Ascending aorta (tissue), 2 donors: Measurements from ENCODE around the gene C3orf22. TPM values are rescaled to one million over a fixed set of nuclear protein-coding genes. Genes with fewer than 3 reads are reported as not detected.

ENCODE experiments used
- DNase-seq, 2 donors: peaks; one replicate each; pipeline ENCODE4 v3.0.0-alpha.2; 2019; ENCODE audit warnings: low spot score in 2 of 2
- H3K27ac ChIP-seq, 2 donors: fragments of 200-600 bp; sonication (generic); one replicate each; pipeline ENCODE4 v1.5.1; 2016 to 2017; ENCODE audit warnings: mild to moderate bottlenecking in 1 of 2
- H3K27me3 ChIP-seq: fragments of 200-600 bp; sonication (generic); one replicate; pipeline ENCODE4 v1.5.1; 2017
- H3K36me3 ChIP-seq, 2 donors: fragments of 200-600 bp; sonication (generic); one replicate each; pipeline ENCODE4 v1.5.1; 2016
- H3K4me1 ChIP-seq, 2 donors: fragments of 200-600 bp; sonication (generic); one replicate each; pipeline ENCODE4 v1.5.1; 2016 to 2017; ENCODE audit warnings: mild to moderate bottlenecking in 1 of 2
- H3K4me3 ChIP-seq, 2 donors: fragments of 200-600 bp; sonication (generic); one replicate each; pipeline ENCODE4 v1.5.1; 2016 to 2017; ENCODE audit warnings: mild to moderate bottlenecking in 1 of 2
- H3K9me3 ChIP-seq, 2 donors: fragments of 200-600 bp; sonication (generic); one replicate each; pipeline ENCODE4 v1.5.1; 2016
- intact Hi-C: fragments of 100-400 bp; cut with DNase I; formaldehyde crosslinking; loops from one replicate; pipeline ENCODE4 v1.15.1; 2023
- total RNA-seq: library from RNA; depleted of rRNA; stranded (reverse); fragments of >200 nt; gene quantifications from one replicate; pipeline ENCODE4 v1.1.0, GENCODE V29; 2016
- TF ChIP-seq, protein P1 (sequence below), 3 experiments: fragments of 200-600 bp in 2 of 3; fragments of 450-650 bp in 1 of 3; sonication (generic) in 2 of 3; IDR thresholded peaks; one replicate each; pipeline ENCODE4 v1.5.1; 2016 to 2019; ENCODE audit warnings: antibody characterized with exemption in 3 of 3, mild to moderate bottlenecking in 1 of 3, moderate library complexity in 1 of 3

The C3orf22 gene
- total RNA-seq, 1 donor from 2014 or later, result not detected

DNA sequence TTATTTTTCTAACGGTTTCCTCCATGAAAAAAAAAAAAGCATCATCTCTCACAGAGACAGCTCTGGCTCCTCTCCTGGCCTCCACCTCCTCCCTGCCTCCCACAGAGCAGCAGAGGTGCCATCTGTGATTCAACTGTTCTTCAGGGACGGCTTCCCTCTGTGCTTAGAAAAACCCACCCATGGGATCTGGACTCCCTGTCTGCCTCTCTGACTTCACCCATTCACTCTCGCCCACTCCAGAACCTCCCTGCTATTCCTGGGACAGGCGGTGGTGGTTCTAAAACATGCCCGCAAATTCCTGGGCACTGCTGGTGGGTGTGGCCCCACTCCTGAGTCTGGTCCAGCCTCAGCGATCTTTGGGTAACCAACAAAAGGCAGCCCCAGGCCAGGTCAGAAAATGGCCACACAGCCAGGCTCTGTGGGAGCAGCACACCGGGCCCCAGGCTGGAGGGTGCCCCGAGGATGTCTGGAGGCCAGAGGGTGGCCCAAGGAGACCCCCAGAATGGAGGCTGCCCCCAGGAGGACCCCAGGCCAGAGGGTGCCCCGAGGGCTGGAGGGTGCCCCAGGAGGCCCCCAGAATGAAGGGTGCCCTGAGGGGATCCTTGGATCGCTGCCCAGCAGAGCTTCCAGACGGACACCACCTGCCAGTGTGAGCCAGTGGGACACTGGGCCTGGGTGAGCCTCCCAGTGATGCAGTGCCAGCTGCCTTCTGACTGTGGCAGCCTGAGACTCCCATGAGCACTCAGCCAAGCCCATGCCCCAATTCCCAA is 37.4 kb downstream of the C3orf22 start:
- peaks cover 10% of the 10 kb centered on the region for H3K27me3 ChIP-seq
- no peak overlapping the region for H3K27ac ChIP-seq
- intact Hi-C loops, result no loop called here
- TF ChIP-seq, protein P1, sequence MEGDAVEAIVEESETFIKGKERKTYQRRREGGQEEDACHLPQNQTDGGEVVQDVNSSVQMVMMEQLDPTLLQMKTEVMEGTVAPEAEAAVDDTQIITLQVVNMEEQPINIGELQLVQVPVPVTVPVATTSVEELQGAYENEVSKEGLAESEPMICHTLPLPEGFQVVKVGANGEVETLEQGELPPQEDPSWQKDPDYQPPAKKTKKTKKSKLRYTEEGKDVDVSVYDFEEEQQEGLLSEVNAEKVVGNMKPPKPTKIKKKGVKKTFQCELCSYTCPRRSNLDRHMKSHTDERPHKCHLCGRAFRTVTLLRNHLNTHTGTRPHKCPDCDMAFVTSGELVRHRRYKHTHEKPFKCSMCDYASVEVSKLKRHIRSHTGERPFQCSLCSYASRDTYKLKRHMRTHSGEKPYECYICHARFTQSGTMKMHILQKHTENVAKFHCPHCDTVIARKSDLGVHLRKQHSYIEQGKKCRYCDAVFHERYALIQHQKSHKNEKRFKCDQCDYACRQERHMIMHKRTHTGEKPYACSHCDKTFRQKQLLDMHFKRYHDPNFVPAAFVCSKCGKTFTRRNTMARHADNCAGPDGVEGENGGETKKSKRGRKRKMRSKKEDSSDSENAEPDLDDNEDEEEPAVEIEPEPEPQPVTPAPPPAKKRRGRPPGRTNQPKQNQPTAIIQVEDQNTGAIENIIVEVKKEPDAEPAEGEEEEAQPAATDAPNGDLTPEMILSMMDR (IDR thresholded peaks at IDR 0.05), result no peak
- no peak overlapping the region for H3K4me3 ChIP-seq
- peaks cover 3 to 4% of the 10 kb centered on the region in 2 donors for H3K4me1 ChIP-seq
- H3K9me3 ChIP-seq, result no peaks in the 10 kb centered on the region
- DNase-seq, result no peak
- H3K36me3 ChIP-seq, result no peaks in the 10 kb centered on the region

DNA sequence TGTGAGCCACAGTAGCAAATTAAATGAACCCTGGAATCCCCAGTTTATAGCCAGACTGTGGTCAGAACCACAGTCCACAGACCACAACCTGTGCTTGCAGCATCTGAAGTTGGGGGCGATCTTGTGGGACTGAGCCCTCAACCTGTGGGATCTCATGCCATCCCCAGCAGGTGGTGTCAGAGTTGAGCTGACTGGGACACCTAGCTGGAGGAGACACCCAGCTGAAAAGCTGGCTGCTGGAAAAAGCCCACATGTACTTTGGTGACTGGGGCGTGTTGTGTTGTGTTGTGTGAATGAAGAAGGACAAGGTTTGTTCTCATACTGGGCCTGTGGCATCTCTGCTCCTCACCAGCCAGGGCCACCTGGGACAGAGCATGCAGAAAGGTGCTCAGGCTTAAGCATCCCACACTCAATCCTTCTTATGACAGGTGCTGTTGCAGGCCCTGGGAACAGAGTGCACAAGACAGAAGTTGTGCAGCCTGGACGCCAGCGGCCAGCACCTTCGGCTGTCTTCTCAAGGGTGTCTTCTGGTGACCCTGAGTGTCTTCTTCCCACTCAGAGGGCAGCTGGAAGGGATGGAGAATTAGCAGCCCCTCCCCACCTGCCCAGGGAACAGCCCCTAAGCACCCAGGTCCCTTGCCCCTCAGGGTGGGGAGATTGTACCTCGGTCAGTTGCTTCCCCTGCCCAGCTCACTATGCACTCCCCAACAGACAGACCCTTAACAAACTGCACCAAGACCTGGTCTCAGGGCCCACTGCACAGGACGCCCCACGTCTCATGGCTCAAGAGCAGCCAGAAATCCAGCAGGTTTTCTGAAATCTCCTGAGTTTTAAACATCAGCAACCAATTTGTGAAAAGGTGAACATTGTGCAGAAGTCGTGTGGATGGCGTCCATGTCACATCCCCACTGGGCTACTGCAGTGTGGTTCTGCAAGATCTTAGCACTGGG is 39.0 kb downstream of the C3orf22 start:
- peaks cover 10% of the 10 kb centered on the region for H3K27me3 ChIP-seq
- H3K27ac ChIP-seq, result no peak overlapping the region
- intact Hi-C loops, result no loop called here
- no peaks in the 10 kb centered on the region for H3K36me3 ChIP-seq
- peaks cover 3 to 4% of the 10 kb centered on the region in 2 donors for H3K4me1 ChIP-seq
- TF ChIP-seq, protein P1 (IDR thresholded peaks at IDR 0.05), result no peak
- H3K9me3 ChIP-seq, result no peaks in the 10 kb centered on the region
- no peak overlapping the region for H3K4me3 ChIP-seq
- DNase-seq, result no peak

DNA sequence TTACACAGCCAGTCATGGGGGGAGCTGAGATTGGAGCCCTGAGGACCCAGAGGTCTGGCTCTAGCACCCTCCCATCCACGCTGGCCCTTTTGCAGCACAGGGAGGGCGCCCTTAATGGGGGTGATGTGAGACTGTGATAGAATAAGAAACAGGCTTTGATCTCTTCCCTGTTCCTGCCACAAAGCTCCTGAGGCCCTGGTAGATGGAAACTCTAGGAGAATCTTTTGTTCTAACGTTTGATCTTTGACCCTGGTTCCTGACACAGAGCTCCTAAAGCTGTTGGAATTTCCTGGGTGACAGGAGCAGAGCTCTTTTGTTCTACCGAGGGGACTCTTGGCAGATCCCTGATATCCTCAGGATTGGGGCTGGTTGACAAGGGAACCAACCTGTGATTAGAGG is 40.0 kb downstream of the C3orf22 start:
- intact Hi-C loops, result no loop called here
- no peak overlapping the region for H3K27ac ChIP-seq
- peaks cover 4% of the 10 kb centered on the region for H3K27me3 ChIP-seq
- no peaks in the 10 kb centered on the region for H3K9me3 ChIP-seq
- DNase-seq, result no peak
- H3K4me1 ChIP-seq, result no peaks in the 10 kb centered on the region
- H3K4me3 ChIP-seq, result no peak overlapping the region
- TF ChIP-seq, protein P1 (IDR thresholded peaks at IDR 0.05), result no peak
- H3K36me3 ChIP-seq, result no peaks in the 10 kb centered on the region

DNA sequence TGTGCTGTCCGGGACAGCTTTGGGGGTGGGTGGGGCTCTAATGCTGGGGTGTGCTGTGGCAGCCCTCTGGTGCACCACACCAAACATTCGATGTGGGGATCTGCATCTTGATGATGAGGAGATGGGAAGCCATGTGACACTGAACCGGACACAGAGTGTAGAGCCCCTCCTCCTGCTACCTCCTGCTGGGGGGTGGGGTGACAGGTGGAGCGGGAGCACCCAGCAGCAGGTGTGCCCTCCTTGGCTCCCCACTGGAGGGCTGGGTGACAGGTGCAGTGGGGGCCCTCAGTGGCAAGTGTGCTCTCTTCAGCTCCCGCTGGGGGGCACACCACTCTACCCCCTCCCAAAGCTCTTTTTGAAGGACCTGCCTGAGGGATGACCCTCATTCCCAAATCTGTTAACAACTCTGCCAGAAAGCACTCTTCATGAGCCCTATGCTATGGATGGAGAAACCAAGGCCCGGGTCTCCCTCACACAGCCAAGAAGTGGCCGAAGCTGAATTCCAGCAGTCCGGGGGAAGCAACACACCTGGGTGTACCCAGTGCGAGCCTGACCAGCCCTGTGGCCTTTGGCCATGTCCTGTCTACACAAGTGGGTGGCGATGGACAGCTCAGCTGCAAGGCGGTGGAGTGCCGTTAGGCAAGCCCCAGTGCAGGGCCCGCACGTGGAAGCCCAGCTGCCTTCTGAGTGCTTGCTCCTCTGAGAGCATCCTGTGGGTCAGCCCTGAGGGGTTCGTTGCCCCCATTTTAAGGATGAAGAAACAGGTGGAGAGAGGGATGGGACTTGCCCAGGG is 40.5 kb downstream of the C3orf22 start:
- intact Hi-C loops, result no loop called here
- H3K4me1 ChIP-seq, result no peaks in the 10 kb centered on the region
- H3K36me3 ChIP-seq, result no peaks in the 10 kb centered on the region
- no peak overlapping the region for H3K4me3 ChIP-seq
- no peak overlapping the region for H3K27ac ChIP-seq
- TF ChIP-seq, protein P1 (IDR thresholded peaks at IDR 0.05), result no peak
- H3K27me3 ChIP-seq, result no peaks in the 10 kb centered on the region
- H3K9me3 ChIP-seq, result no peaks in the 10 kb centered on the region
- no peak for DNase-seq

DNA sequence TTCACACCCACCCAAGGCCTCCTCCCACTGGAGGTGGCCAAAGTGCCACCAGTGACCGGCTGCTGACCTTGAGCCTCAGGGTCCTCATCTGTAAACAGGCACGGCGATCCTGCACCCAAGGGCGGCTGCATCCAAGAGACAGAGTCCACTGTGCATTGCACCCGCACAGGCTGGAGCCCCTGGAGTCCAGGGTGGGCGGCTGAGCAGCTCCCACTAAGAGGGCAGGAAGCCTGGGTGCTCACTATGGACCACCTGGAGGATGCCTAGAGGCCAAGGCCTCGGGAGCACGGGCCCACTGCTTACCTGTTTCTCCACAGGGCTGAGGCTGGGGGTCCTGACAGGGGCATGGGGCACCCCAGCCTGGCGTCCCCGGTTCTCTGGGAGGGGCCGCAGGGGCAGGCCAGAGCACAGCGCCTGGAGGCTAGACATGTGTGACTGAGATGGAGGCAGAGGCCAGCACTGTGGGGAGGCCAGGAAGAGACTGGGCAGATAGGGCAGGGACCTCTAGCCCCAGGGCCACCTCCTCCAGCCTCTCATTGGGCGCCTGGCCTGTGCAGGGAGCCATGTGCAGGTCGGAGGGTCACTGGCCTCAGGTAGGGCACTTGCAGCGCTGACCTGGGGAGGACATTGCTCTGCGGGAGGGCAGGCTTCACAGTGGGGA is 41.3 kb downstream of the C3orf22 start, which contains the start of gene UROC1:
Gene UROC1, minus strand, starts transcription at position 483 of the 661 bp plus-strand sequence. Its CDS starts 54 bp downstream, at position 429.
- intact Hi-C loops, result no loop called here
- H3K27ac ChIP-seq, result no peak within 1 kb of the TSS
- H3K36me3 ChIP-seq, result no peaks in the 10 kb centered on the region
- no peaks in the 10 kb centered on the region for H3K9me3 ChIP-seq
- no peaks in the 10 kb centered on the region for H3K27me3 ChIP-seq
- no peak for DNase-seq
- TF ChIP-seq, protein P1 (IDR thresholded peaks at IDR 0.05), result no peak
- H3K4me1 ChIP-seq, result no peaks in the 10 kb centered on the region
- H3K4me3 ChIP-seq, result no peak within 1 kb of the TSS
